Loucy (cell line): Measurements from ENCODE around the gene TPST2.
"Not testable (repeated sequence)": the region's sequence is repeated elsewhere in the genome, so short reads cannot be mapped to it uniquely, and the experiment has no call there.

Experiments used
- H2AFZ ChIP-seq: fragments of 200-600 bp; sonication (generic); 2 replicates; pipeline ENCODE4 v1.6.0; 2016; ENCODE audit warnings: antibody characterized with exemption, mild to moderate bottlenecking, low read length, moderate library complexity
- H3F3A ChIP-seq: fragments of 200-600 bp; 2 replicates; pipeline ENCODE4 v1.6.0; 2016; ENCODE audit warnings: antibody characterized with exemption, low read depth, mild to moderate bottlenecking
- H3K27me3 ChIP-seq: fragments of 200-600 bp; sonication (generic); 2 replicates; pipeline ENCODE4 v1.6.1; 2014; ENCODE audit warnings: low read length, mild to moderate bottlenecking; ENCODE audit not compliant: insufficient read depth, poor library complexity, severe bottlenecking
- H3K36me3 ChIP-seq: fragments of 200-600 bp; sonication (generic); 2 replicates; pipeline ENCODE4 v1.6.1; 2016; ENCODE audit warnings: low read length; ENCODE audit not compliant: insufficient read depth
- H3K4me1 ChIP-seq: fragments of 200-600 bp; sonication (generic); 2 replicates; pipeline ENCODE4 v1.5.1; 2014; ENCODE audit warnings: low read length, mild to moderate bottlenecking; ENCODE audit not compliant: insufficient read depth, poor library complexity, severe bottlenecking
- H3K4me2 ChIP-seq: fragments of 200-600 bp; sonication (generic); 2 replicates; pipeline ENCODE4 v1.6.0; 2014; ENCODE audit warnings: antibody characterized with exemption, low read length, low read depth, mild to moderate bottlenecking; ENCODE audit not compliant: poor library complexity, severe bottlenecking
- H3K4me3 ChIP-seq: fragments of 200-600 bp; sonication (generic); 2 replicates; pipeline ENCODE4 v1.5.1; 2014; ENCODE audit warnings: low read length, mild to moderate bottlenecking, mixed read lengths; ENCODE audit not compliant: poor library complexity, severe bottlenecking
- H3K79me2 ChIP-seq: fragments of 200-600 bp; sonication (generic); 2 replicates; pipeline ENCODE4 v1.6.1; 2014; ENCODE audit warnings: low read length; ENCODE audit not compliant: insufficient read depth
- H3K9ac ChIP-seq: fragments of 200-600 bp; sonication (generic); 2 replicates; pipeline ENCODE4 v1.6.0; 2014; ENCODE audit warnings: mild to moderate bottlenecking, low read depth, low read length, moderate library complexity; ENCODE audit not compliant: poor library complexity, severe bottlenecking
- H3K9me2 ChIP-seq: fragments of 200-600 bp; sonication (generic); replicated peaks from 2 replicates; pipeline ENCODE4 v1.6.1; 2016; ENCODE audit warnings: low read depth, low read length, mixed read lengths
- H3K9me3 ChIP-seq: fragments of 200-600 bp; sonication (generic); 2 replicates; pipeline ENCODE4 v1.6.1; 2014; ENCODE audit warnings: mild to moderate bottlenecking, antibody characterized with exemption, low read length, low read depth; ENCODE audit not compliant: insufficient read depth
- H4K20me1 ChIP-seq: fragments of 200-600 bp; sonication (generic); 2 replicates; pipeline ENCODE4 v1.6.0; 2014; ENCODE audit warnings: antibody characterized with exemption, low read length, mild to moderate bottlenecking; ENCODE audit not compliant: insufficient read depth, poor library complexity, severe bottlenecking
- CTCF ChIP-seq: fragments of 200-600 bp; sonication (generic); conservative IDR thresholded peaks from 2 replicates; pipeline ENCODE4 v1.5.1; 2014; ENCODE audit warnings: mild to moderate bottlenecking, antibody characterized with exemption, low read length
- EZH2phosphoT487 ChIP-seq: fragments of 200-600 bp; IDR thresholded peaks from 2 replicates; pipeline ENCODE4 v1.6.1; 2018; ENCODE audit warnings: antibody characterized with exemption, mild to moderate bottlenecking, moderate library complexity, borderline replicate concordance

TPST2 gene

DNA sequence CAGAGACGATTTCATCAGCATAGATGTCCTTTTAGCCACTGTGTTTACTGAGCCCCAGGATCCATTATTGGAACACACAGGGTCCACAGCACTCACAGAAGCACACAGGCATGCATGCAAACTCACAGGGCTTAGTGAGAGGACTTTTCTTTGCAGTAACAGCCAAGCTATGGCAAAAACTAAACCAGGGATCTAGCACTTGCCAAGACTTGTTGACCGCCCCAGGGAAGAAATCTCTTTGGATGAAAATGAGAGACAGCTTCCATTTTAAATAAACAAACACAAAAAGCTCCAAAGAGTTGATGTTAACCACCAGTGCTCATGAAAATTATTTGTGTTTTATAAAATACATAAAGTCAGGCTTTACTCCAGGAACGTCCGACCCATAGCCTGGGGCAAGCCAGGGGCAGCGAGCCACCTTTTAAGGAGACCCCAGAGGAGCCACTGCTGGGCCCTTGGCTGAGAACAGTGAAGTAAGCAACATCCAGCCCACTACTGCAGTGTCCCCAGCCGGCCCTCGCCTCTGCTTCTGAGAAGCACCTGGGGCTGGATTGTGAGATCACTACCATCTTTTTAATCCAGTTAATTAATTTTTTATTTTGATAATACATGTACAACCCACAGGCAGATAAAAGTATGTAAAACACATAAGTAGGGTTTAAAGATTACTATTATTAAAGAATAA lies 55.6 kb downstream of the TPST2 start:
- H3K4me1 ChIP-seq, result no peaks in the 10 kb centered on the region

DNA sequence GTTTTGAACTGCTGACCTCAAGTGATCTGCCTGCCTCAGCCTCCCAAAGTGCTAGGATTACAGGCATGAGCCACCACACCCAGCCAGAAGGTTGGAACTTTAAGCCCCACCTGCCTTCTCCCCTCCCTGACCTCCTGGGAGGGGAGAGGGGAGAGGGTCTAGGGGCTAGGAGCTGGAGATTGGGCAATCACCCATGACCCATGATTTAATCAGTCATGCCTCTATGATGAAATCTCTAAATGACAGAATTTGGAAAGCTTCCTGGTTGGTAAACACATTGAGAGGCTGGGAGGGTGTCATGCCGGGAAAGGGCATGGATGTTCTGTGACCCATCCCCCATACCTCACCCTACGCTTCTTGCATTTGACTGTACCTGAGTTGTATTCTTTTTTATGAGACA lies 60.6 kb downstream of the TPST2 start:
- H3K27me3 ChIP-seq, result no peaks in the 10 kb centered on the region
- H3K9me3 ChIP-seq, result no peaks in the 10 kb centered on the region
- no peak overlapping the region for H3K4me3 ChIP-seq
- H3K4me2 ChIP-seq, result no peak overlapping the region
- no peaks in the 10 kb centered on the region for H4K20me1 ChIP-seq
- no peak overlapping the region for H2AFZ ChIP-seq
- no peak for TF ChIP-seq CTCF
- no peak for TF ChIP-seq EZH2phosphoT487
- H3K79me2 ChIP-seq, result no peaks in the 10 kb centered on the region
- H3K9me2 ChIP-seq, result no peaks in the 10 kb centered on the region
- H3K36me3 ChIP-seq, result peaks cover 17% of the 10 kb centered on the region; the same call in 1 of the 2 replicates
- H3K4me1 ChIP-seq, result no peaks in the 10 kb centered on the region
- H3F3A ChIP-seq, result no peaks in the 10 kb centered on the region
- H3K9ac ChIP-seq, result no peak overlapping the region

More for the DNA sequence above, 55.6 kb downstream of the TPST2 start:
- TF ChIP-seq CTCF (no peak), EZH2phosphoT487 (no peak)
- Histone ChIP-seq H3F3A (no peaks in the 10 kb centered on the region), H4K20me1 (no peaks in the 10 kb centered on the region), H3K27me3 (no peaks in the 10 kb centered on the region), H3K36me3 (peaks cover 20% of the 10 kb centered on the region; the same call in 1 of the 2 replicates), H3K4me2 (no peak overlapping the region), H3K79me2 (no peaks in the 10 kb centered on the region), H2AFZ (no peak overlapping the region), H3K9ac (no peak overlapping the region), H3K9me2 (no peaks in the 10 kb centered on the region), H3K4me3 (no peak overlapping the region), H3K9me3 (no peaks in the 10 kb centered on the region)

DNA sequence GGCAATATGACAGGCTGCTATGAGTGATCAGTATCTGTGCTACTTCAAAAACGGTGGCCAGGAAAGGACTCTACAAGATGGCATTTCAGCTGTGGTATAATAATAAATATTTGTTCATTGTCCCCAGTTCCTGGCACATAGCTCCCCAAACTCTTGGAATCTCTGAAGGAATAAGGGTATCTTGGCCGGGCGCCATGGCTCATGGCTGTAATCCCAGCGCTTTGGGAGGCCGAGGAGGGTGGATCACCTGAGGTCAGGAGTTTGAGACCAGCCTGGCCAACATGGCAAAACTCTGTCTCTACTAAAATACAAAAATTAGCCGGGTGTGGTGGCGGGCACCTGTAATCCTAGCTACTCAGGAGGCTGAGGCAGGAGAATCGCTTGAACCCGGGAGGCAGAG lies 61.4 kb downstream of the TPST2 start:
- H3K79me2 ChIP-seq, H4K20me1 ChIP-seq, H3K9ac ChIP-seq, H3K27me3 ChIP-seq, H3K4me1 ChIP-seq, H2AFZ ChIP-seq, H3F3A ChIP-seq, H3K4me3 ChIP-seq, H3K4me2 ChIP-seq, H3K9me2 ChIP-seq, H3K9me3 ChIP-seq: not testable (repeated sequence)
- H3K36me3 ChIP-seq, result peaks cover 17% of the 10 kb centered on the region; the same call in 1 of the 2 replicates
